SK-N-SH (cell line): Measurements from ENCODE around the gene DCAF6.

Experiments
- ELF1 ChIP-seq: IDR thresholded peaks from 2 replicates; pipeline ENCODE4 v1.4.0; 2012
- EP300 ChIP-seq, 2 experiments: IDR thresholded peaks; 2 replicates each; pipeline versions ENCODE4 v1.4.0 to v1.6.1; 2012; ENCODE audit warnings: borderline replicate concordance in 1 of 2, low read depth in 1 of 2, low read length in 1 of 2
- EZH2phosphoT487 ChIP-seq: fragments of 200-600 bp; sonication (generic); IDR thresholded peaks from 2 replicates; pipeline ENCODE4 v1.6.1; 2017; ENCODE audit warnings: low read depth, mixed run types, mild to moderate bottlenecking, antibody characterized with exemption, moderate library complexity, borderline replicate concordance
- NFIC ChIP-seq: IDR thresholded peaks from 2 replicates; pipeline ENCODE4 v1.4.0; 2012; ENCODE audit warnings: borderline replicate concordance
- SIN3A ChIP-seq: IDR thresholded peaks from 2 replicates; pipeline ENCODE4 v1.6.1; 2012; ENCODE audit warnings: low read depth, mild to moderate bottlenecking, low read length, moderate library complexity, borderline replicate concordance
- SMC3 ChIP-seq: IDR thresholded peaks from 2 replicates; pipeline ENCODE4 v1.6.1; 2012; ENCODE audit warnings: low read depth, low read length, improper control_type of control experiment
- TAF1 ChIP-seq: IDR thresholded peaks from 2 replicates; pipeline ENCODE4 v1.6.1; 2012; ENCODE audit warnings: low read depth, mild to moderate bottlenecking, low read length, moderate library complexity, borderline replicate concordance
- TCF12 ChIP-seq: IDR thresholded peaks from 2 replicates; pipeline ENCODE4 v1.4.0; 2012
- USF2 ChIP-seq: fragments of 150-350 bp; IDR thresholded peaks from 2 replicates; pipeline ENCODE4 v1.6.1; 2017; ENCODE audit warnings: antibody characterized with exemption, low read length, low read depth, borderline replicate concordance
- YY1 ChIP-seq: IDR thresholded peaks from 2 replicates; pipeline ENCODE4 v1.4.0; 2012; ENCODE audit warnings: low read depth, mild to moderate bottlenecking
- TF ChIP-seq, protein P1 (sequence below): fragments of 200-600 bp; sonication (generic); IDR thresholded peaks from 2 replicates; pipeline ENCODE4 v1.6.1; 2017; ENCODE audit warnings: antibody characterized with exemption, mild to moderate bottlenecking, moderate library complexity

GRCh38 chr1:168000656-168001055, 64.2 kb downstream of the DCAF6 start:
- TF ChIP-seq TAF1 (no peak), ELF1 (no peak), YY1 (no peak), TCF12 (no peak), NFIC (no peak), EP300 (IDR thresholded peaks at IDR 0.05; ENCODE audit: borderline replicate concordance in 1 of 2, low read depth in 1 of 2, low read length in 1 of 2) (no peak), SMC3 (no peak), EZH2phosphoT487 (no peak), SIN3A (no peak), USF2 (no peak)
- TF ChIP-seq, protein P1, sequence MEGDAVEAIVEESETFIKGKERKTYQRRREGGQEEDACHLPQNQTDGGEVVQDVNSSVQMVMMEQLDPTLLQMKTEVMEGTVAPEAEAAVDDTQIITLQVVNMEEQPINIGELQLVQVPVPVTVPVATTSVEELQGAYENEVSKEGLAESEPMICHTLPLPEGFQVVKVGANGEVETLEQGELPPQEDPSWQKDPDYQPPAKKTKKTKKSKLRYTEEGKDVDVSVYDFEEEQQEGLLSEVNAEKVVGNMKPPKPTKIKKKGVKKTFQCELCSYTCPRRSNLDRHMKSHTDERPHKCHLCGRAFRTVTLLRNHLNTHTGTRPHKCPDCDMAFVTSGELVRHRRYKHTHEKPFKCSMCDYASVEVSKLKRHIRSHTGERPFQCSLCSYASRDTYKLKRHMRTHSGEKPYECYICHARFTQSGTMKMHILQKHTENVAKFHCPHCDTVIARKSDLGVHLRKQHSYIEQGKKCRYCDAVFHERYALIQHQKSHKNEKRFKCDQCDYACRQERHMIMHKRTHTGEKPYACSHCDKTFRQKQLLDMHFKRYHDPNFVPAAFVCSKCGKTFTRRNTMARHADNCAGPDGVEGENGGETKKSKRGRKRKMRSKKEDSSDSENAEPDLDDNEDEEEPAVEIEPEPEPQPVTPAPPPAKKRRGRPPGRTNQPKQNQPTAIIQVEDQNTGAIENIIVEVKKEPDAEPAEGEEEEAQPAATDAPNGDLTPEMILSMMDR: no peak
